Endothelial cell of umbilical vein (primary cell): ENCODE data around the gene MLX. TPM values are rescaled to one million over a fixed set of nuclear protein-coding genes. Genes with fewer than 3 reads are reported as not detected.

Experiments
- BruUV-seq: library from RNA; stranded (reverse); fragments of 400-500 nt; replicated peaks from 2 replicates; lab custom pipeline; 2021; lab: Mats Ljungman, UMichigan
- CTCF ChIA-PET: fragments of 300-600, 350-600 bp; sonication (Branson Sonifier 250); formaldehyde crosslinking; loops from one replicate; lab custom pipeline; 2021; ENCODE audit warnings: antibody characterized with exemption, inconsistent platforms; lab: Charles Lee
- POLR2A ChIA-PET: fragments of 300-600, 350-600 bp; sonication (Branson Sonifier 250); formaldehyde crosslinking; loops from one replicate; lab custom pipeline; 2021; ENCODE audit warnings: antibody characterized with exemption, inconsistent platforms; lab: Charles Lee
- DNase-seq: peaks from one replicate; pipeline ENCODE4 v3.0.0-alpha.2; 2011; ENCODE audit warnings: low read depth, low spot score
- FAIRE-seq: peaks from 2 replicates; lab custom pipeline; 2011; peaks lifted over from hg19 to GRCh38; lab: Jason Lieb, UNC
- H2AFZ ChIP-seq: 2 replicates; pipeline ENCODE4 v1.6.0; 2012; ENCODE audit warnings: low read depth, low read length, control low read depth, inconsistent platforms
- H3K27ac ChIP-seq: 2 replicates; pipeline ENCODE4 v1.5.1; 2011; ENCODE audit warnings: low read depth, mild to moderate bottlenecking, control low read depth, low read length, moderate library complexity; ENCODE audit not compliant: insufficient read depth
- H3K27me3 ChIP-seq, 2 experiments: 2 replicates each; pipeline versions ENCODE4 v1.6.0 to v1.6.1; 2011; ENCODE audit warnings: low read length in 2 of 2, mixed read lengths in 1 of 2; ENCODE audit not compliant: control insufficient read depth in 2 of 2, insufficient read depth in 2 of 2
- H3K36me3 ChIP-seq, 2 experiments: 2 replicates in 1 of 2; 3 replicates in 1 of 2; pipeline ENCODE4 v1.5.1; 2011; ENCODE audit warnings: low read length in 2 of 2, mild to moderate bottlenecking in 1 of 2, moderate library complexity in 1 of 2; ENCODE audit not compliant: control insufficient read depth in 2 of 2, insufficient read depth in 2 of 2; ENCODE audit errors: extremely low read depth in 1 of 2
- H3K4me1 ChIP-seq: 3 replicates; pipeline ENCODE4 v1.5.1; 2011; ENCODE audit warnings: mild to moderate bottlenecking, low read length; ENCODE audit not compliant: control insufficient read depth, insufficient read depth; ENCODE audit errors: extremely low read depth
- H3K4me2 ChIP-seq: 2 replicates; pipeline ENCODE4 v1.6.1; 2011; ENCODE audit warnings: low read length, control low read depth, mixed read lengths; ENCODE audit not compliant: insufficient read depth
- H3K4me3 ChIP-seq, 3 experiments: fragments of 200-600 bp in 1 of 3; sonication (generic), shearing (Covaris generic) in 1 of 3; replicated peaks in 1 of 3; 2 replicates each; pipeline ENCODE4 v1.5.1; 2011 to 2016; ENCODE audit warnings: control low read depth in 3 of 3, low read length in 3 of 3, mild to moderate bottlenecking in 2 of 3, inconsistent platforms in 1 of 3, low read depth in 1 of 3, moderate library complexity in 1 of 3; ENCODE audit not compliant: insufficient read depth in 1 of 3
- H3K79me2 ChIP-seq: 2 replicates; pipeline ENCODE4 v1.6.0; 2012; ENCODE audit warnings: low read length, inconsistent platforms; ENCODE audit not compliant: control insufficient read depth, insufficient read depth
- H3K9ac ChIP-seq: replicated peaks from 2 replicates; pipeline ENCODE3; 2011; ENCODE audit warnings: low read length, control low read depth; ENCODE audit not compliant: insufficient read depth; ENCODE audit errors: extremely low read depth
- H3K9me1 ChIP-seq: replicated peaks from 3 replicates; pipeline ENCODE4 v1.6.0; 2011; ENCODE audit warnings: mild to moderate bottlenecking, low read length; ENCODE audit not compliant: control insufficient read depth, insufficient read depth; ENCODE audit errors: extremely low read depth
- H3K9me3 ChIP-seq: replicated peaks from 2 replicates; pipeline ENCODE4 v1.5.1; 2012; ENCODE audit warnings: low read length, inconsistent platforms; ENCODE audit not compliant: control insufficient read depth, insufficient read depth
- H4K20me1 ChIP-seq: replicated peaks from 2 replicates; pipeline ENCODE3; 2011; ENCODE audit warnings: mild to moderate bottlenecking, low read length; ENCODE audit not compliant: control insufficient read depth, insufficient read depth; ENCODE audit errors: extremely low read depth
- EZH2 ChIP-seq: IDR thresholded peaks from 2 replicates; pipeline ENCODE4 v1.6.1; 2012; ENCODE audit warnings: borderline replicate concordance, low read depth, mild to moderate bottlenecking, moderate library complexity, low read length, inconsistent platforms; ENCODE audit not compliant: severe bottlenecking
- FOS ChIP-seq: IDR thresholded peaks from 2 replicates; pipeline ENCODE4 v1.6.1; 2011; ENCODE audit warnings: mild to moderate bottlenecking, low read length, moderate library complexity, borderline replicate concordance; ENCODE audit not compliant: insufficient read depth
- GATA2 ChIP-seq: IDR thresholded peaks from 2 replicates; pipeline ENCODE4 v1.7.0; 2011; ENCODE audit warnings: low read depth, mild to moderate bottlenecking, moderate library complexity, mixed read lengths, low read length; ENCODE audit not compliant: insufficient read length, insufficient read depth
- JUN ChIP-seq: IDR thresholded peaks from 2 replicates; pipeline ENCODE4 v1.6.1; 2011; ENCODE audit warnings: borderline replicate concordance, low read depth; ENCODE audit not compliant: insufficient read length, insufficient read depth
- MYC ChIP-seq: IDR thresholded peaks from one replicate; pipeline ENCODE4 v1.6.1; 2011; ENCODE audit warnings: mild to moderate bottlenecking, low read depth, low read length
- POLR2A ChIP-seq: IDR thresholded peaks from 2 replicates; pipeline ENCODE4 v1.6.1; 2012; ENCODE audit warnings: low read depth, mild to moderate bottlenecking, control low read depth, low read length
- POLR2AphosphoS5 ChIP-seq: IDR thresholded peaks from 2 replicates; pipeline ENCODE4 v1.6.1; 2012; ENCODE audit warnings: low read depth, mild to moderate bottlenecking, control low read depth, low read length, moderate library complexity; ENCODE audit not compliant: insufficient read depth
- dilution Hi-C: fragments of 300-500 bp; cut with MboI; formaldehyde crosslinking; loops from one replicate; pipeline ENCODE4 v1.15.0; 2019; ENCODE audit warnings: low sequenced_read_pairs; ENCODE audit not compliant: extremely low pct_ligation_motif_present
- intact Hi-C: fragments of 100-400 bp; cut with micrococcal nuclease; formaldehyde crosslinking; loops from one replicate; pipeline ENCODE4 v1.10.0; 2022
- polyA plus RNA-seq, 4 experiments: library from polyadenylated mRNA; depleted of rRNA in 3 of 4; stranded (reverse) in 3 of 4; unstranded in 1 of 4; fragments of >200 nt; gene quantifications; 2 replicates each; pipeline versions ENCODE4 v1.2.1 to v1.2.3, GENCODE V29; 2011 to 2012; ENCODE audit warnings: missing spikeins in 1 of 4
- total RNA-seq: library from RNA; stranded (reverse); gene quantifications from 2 replicates; pipeline ENCODE4 v1.2.3, GENCODE V29; 2021
- TF ChIP-seq, protein P1 (sequence below): IDR thresholded peaks from 2 replicates; pipeline ENCODE4 v1.6.1; 2011; ENCODE audit not compliant: insufficient read depth, insufficient read length
- TF ChIP-seq, protein P2 (sequence below), 2 donors: IDR thresholded peaks; 1 replicate in 1 of 2; 2 replicates in 1 of 2; pipeline ENCODE4 v1.5.1; 2011; ENCODE audit warnings: low read length in 2 of 2, mild to moderate bottlenecking in 2 of 2, moderate library complexity in 2 of 2, control low read depth in 1 of 2, inconsistent platforms in 1 of 2, low read depth in 1 of 2; ENCODE audit not compliant: insufficient read depth in 1 of 2; ENCODE audit errors: extremely low read depth in 1 of 2

MLX gene
- total and polyA plus RNA-seq, 2 donors (not counting 3 experiments of a cell fraction or from before 2014, with no cell fraction given): 40.3 to 42.7 TPM

DNA sequence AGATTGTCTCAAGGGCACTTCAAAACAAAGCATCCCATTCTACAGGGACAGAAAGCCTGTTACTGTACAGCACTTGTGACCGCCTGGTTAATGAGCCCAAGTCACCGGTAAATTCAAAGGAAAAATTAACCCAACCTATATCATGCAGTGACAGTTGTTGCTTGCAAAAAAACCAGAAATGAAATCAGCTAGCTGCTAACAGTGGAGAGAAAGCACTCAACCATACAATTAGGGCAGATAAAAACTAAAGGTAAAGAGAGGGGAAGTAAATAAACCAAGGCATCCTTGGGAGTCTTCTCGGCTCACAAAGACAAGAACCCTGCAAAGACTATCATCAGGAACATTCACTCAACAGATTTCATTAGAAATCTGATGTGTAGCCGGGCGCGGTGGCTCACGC is 36.4 kb downstream of the MLX start:
- no TSS peak for BruUV-seq
- no peaks in the 10 kb centered on the region for H3K36me3 ChIP-seq
- peaks cover 7% of the 10 kb centered on the region for H3K4me1 ChIP-seq
- ChIA-PET CTCF (interaction anchor here (2.6 kb wide), 1 partner anchor 25 kb away, joined by 14 read pairs; the partner anchor contains the start of gene PSMC3IP), POLR2A (no interaction called here)
- no peak for FAIRE-seq
- peaks cover 2% of the 10 kb centered on the region for H3K9me1 ChIP-seq
- no peak overlapping the region for H3K4me3 ChIP-seq
- no peak overlapping the region for H3K4me2 ChIP-seq
- H3K27me3 ChIP-seq: no peaks in the 10 kb centered on the region
- peaks cover 52% of the 10 kb centered on the region for H3K79me2 ChIP-seq
- H3K27ac ChIP-seq: no peak overlapping the region
- dilution Hi-C loops: loop anchor here (10.0 kb wide), 1 partner anchor 211 kb away; no protein-coding TSS in a partner anchor
- TF ChIP-seq MYC (no peak), JUN (no peak), POLR2AphosphoS5 (no peak), FOS (no peak), EZH2 (no peak), POLR2A (no peak), GATA2 (no peak)
- TF ChIP-seq, protein P1, sequence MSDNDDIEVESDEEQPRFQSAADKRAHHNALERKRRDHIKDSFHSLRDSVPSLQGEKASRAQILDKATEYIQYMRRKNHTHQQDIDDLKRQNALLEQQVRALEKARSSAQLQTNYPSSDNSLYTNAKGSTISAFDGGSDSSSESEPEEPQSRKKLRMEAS: no peak
- TF ChIP-seq, protein P2, sequence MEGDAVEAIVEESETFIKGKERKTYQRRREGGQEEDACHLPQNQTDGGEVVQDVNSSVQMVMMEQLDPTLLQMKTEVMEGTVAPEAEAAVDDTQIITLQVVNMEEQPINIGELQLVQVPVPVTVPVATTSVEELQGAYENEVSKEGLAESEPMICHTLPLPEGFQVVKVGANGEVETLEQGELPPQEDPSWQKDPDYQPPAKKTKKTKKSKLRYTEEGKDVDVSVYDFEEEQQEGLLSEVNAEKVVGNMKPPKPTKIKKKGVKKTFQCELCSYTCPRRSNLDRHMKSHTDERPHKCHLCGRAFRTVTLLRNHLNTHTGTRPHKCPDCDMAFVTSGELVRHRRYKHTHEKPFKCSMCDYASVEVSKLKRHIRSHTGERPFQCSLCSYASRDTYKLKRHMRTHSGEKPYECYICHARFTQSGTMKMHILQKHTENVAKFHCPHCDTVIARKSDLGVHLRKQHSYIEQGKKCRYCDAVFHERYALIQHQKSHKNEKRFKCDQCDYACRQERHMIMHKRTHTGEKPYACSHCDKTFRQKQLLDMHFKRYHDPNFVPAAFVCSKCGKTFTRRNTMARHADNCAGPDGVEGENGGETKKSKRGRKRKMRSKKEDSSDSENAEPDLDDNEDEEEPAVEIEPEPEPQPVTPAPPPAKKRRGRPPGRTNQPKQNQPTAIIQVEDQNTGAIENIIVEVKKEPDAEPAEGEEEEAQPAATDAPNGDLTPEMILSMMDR (IDR thresholded peaks at IDR 0.05; ENCODE audit: extremely low read depth in 1 of 2, insufficient read depth in 1 of 2, low read depth in 1 of 2, low read length in 2 of 2): no peak
- no peak overlapping the region for H3K9ac ChIP-seq
- H4K20me1 ChIP-seq: peaks cover 4% of the 10 kb centered on the region
- H3K9me3 ChIP-seq: no peaks in the 10 kb centered on the region
- no peak for DNase-seq
- intact Hi-C loops: no loop called here
- no peak overlapping the region for H2AFZ ChIP-seq
